Lung (tissue), 12 donors: Measurements from ENCODE around the gene HMHB1. TPM values are rescaled to one million over a fixed set of nuclear protein-coding genes. Genes with fewer than 3 reads are reported as not detected.

Experiments used
- ATAC-seq: fragments of 200-7000 bp; cut with Tn5 transposase; one replicate; pipeline ENCODE4 v1.9.1; 2020; ENCODE audit warnings: moderate number of reproducible peaks; ENCODE audit not compliant: insufficient read depth, low FRiP score
- DNase-seq, 3 donors: peaks; one replicate each; pipeline ENCODE4 v3.0.0-alpha.2; 2013 to 2017
- H3K27ac ChIP-seq, 2 donors: one replicate each; pipeline ENCODE4 v1.5.1; 2013; ENCODE audit warnings: mild to moderate bottlenecking in 2 of 2, moderate library complexity in 2 of 2, control low read depth in 1 of 2, inconsistent platforms in 1 of 2, low read depth in 1 of 2, low read length in 1 of 2
- H3K27me3 ChIP-seq, 3 donors: one replicate each; pipeline ENCODE4 v1.5.1; 2013; ENCODE audit warnings: low read length in 2 of 3; ENCODE audit not compliant: control insufficient read depth in 3 of 3, insufficient read depth in 3 of 3
- H3K36me3 ChIP-seq, 4 donors: one replicate each; pipeline ENCODE4 v1.5.1; 2013; ENCODE audit warnings: low read length in 4 of 4, mild to moderate bottlenecking in 1 of 4, moderate library complexity in 1 of 4; ENCODE audit not compliant: control insufficient read depth in 4 of 4, insufficient read depth in 4 of 4
- H3K4me1 ChIP-seq, 5 donors: one replicate each; pipeline ENCODE4 v1.5.1; 2013; ENCODE audit warnings: low read length in 5 of 5, mild to moderate bottlenecking in 2 of 5, moderate library complexity in 1 of 5; ENCODE audit not compliant: control insufficient read depth in 5 of 5, insufficient read depth in 5 of 5
- H3K4me3 ChIP-seq: one replicate; pipeline ENCODE4 v1.5.1; 2013; ENCODE audit warnings: mild to moderate bottlenecking, control low read depth, moderate library complexity
- H3K9ac ChIP-seq, 2 donors: one replicate each; pipeline ENCODE4 v1.5.1; 2013; ENCODE audit warnings: low read length in 2 of 2, control low read depth in 1 of 2; ENCODE audit not compliant: insufficient read depth in 1 of 2
- H3K9me3 ChIP-seq, 4 donors: one replicate each; pipeline ENCODE4 v1.5.1; 2013; ENCODE audit warnings: low read length in 3 of 4, mild to moderate bottlenecking in 1 of 4, moderate library complexity in 1 of 4; ENCODE audit not compliant: control insufficient read depth in 4 of 4, insufficient read depth in 3 of 4
- WGBS, 2 donors: extraction: QIAGEN DNeasy Blood & Tissue Kit; methylation state at CpG; one replicate each; pipeline ENCODE4 v1.1.7; 2013; 5-methylcytosine and 5-hydroxymethylcytosine counted together
- polyA plus RNA-seq, 2 donors: library from polyadenylated mRNA; stranded (reverse); fragments of 200-250 nt; gene quantifications; one replicate each; pipeline ENCODE4 v1.2.1, GENCODE V29; 2013
- total RNA-seq, 2 donors: library from RNA; depleted of rRNA in 1 of 2; stranded (reverse); fragments of >200 nt in 1 of 2; gene quantifications; one replicate each; pipeline ENCODE4 v1.2.1, GENCODE V29; 2014 to 2021
- TF ChIP-seq, protein P1 (sequence below): IDR thresholded peaks from 2 replicates; pipeline ENCODE4 v1.5.1; 2012; ENCODE audit warnings: mild to moderate bottlenecking; ENCODE audit errors: control extremely low read depth, extremely low read depth
- donor health status: control.
- donor health status: control.
- donor health status: Bipolar disorder and iron deficiency.
- donor health status: healthy.
- donor health status: DM: yes; HTN: yes; CAD: no.

The HMHB1 gene
- total and polyA plus RNA-seq, 4 donors = not detected

DNA sequence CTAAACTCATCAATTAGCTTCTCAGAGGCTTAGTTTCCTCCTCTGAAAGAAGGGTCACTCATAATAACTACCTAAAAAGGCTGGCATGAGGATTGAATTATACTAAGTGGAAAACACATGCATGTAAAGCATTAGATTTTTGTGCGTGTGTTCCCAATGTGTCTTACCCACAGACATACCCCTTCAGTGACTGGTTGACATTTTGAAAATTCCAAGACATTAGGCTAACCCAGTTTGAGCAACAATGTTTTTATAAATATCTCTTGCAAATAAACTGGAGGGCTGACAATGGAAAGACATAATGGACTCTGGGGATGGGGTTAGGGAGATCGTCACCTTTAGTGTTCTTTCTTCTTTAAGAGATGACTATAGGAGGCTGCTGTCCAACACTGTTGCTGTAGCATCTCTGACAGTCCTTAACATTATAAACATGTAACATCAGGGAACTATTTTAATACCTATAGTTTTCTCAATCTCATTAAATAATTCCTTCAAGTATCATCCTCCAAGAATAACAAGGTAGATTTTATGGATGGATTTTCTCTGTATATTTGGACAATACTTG is 24.3 kb downstream of the HMHB1 start:
- 94 to 95% methylated on average over 2 of the region's 2 CpGs for WGBS, 2 donors
- H3K9ac ChIP-seq = no peak overlapping the region
- no peaks in the 10 kb centered on the region for H3K27me3 ChIP-seq
- H3K9me3 ChIP-seq = no peaks in the 10 kb centered on the region
- H3K27ac ChIP-seq = no peak overlapping the region
- DNase-seq (no peak), ATAC-seq (no peak)
- TF ChIP-seq, protein P1, sequence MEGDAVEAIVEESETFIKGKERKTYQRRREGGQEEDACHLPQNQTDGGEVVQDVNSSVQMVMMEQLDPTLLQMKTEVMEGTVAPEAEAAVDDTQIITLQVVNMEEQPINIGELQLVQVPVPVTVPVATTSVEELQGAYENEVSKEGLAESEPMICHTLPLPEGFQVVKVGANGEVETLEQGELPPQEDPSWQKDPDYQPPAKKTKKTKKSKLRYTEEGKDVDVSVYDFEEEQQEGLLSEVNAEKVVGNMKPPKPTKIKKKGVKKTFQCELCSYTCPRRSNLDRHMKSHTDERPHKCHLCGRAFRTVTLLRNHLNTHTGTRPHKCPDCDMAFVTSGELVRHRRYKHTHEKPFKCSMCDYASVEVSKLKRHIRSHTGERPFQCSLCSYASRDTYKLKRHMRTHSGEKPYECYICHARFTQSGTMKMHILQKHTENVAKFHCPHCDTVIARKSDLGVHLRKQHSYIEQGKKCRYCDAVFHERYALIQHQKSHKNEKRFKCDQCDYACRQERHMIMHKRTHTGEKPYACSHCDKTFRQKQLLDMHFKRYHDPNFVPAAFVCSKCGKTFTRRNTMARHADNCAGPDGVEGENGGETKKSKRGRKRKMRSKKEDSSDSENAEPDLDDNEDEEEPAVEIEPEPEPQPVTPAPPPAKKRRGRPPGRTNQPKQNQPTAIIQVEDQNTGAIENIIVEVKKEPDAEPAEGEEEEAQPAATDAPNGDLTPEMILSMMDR = no peak
- no peak overlapping the region for H3K4me3 ChIP-seq
- no peaks in the 10 kb centered on the region for H3K36me3 ChIP-seq
- no peaks in the 10 kb centered on the region for H3K4me1 ChIP-seq

DNA sequence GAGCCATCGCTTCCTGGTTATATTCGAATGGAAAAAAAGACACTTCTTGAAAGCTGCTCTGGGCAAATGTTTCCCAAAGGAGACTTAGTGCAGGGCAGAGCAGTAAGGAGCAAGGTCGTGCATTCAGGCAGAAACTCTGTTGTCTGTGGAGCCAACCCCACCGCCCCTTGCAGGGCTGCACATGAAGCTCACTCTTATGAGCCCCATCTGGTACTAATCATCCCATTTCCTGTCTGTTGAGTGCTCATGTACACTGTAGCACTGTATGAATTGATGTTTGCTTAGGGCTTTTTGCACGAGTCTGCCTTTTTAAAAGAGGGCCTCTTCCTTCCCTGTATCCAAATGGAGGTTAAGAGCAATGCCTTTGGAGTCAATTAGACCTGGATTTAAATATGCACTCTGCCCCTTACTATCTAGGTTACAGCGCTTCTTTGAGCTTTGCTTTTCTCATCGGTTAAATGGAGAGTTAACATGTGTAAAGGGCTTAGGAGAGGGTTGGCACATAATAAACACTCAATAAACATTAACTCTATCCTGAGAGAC is 25.4 kb downstream of the HMHB1 start:
- Histone ChIP-seq H3K9ac (no peak overlapping the region), H3K27me3 (no peaks in the 10 kb centered on the region), H3K36me3 (no peaks in the 10 kb centered on the region), H3K27ac (no peak overlapping the region), H3K4me1 (no peaks in the 10 kb centered on the region), H3K9me3 (no peaks in the 10 kb centered on the region), H3K4me3 (no peak overlapping the region)
- TF ChIP-seq, protein P1 = no peak
- no peak for ATAC-seq
- 69 to 77% methylated on average over 7 of the region's 7 CpGs for WGBS, 2 donors
- peak in 2 of 3 donors; percentile 42 to 67 for DNase-seq

DNA sequence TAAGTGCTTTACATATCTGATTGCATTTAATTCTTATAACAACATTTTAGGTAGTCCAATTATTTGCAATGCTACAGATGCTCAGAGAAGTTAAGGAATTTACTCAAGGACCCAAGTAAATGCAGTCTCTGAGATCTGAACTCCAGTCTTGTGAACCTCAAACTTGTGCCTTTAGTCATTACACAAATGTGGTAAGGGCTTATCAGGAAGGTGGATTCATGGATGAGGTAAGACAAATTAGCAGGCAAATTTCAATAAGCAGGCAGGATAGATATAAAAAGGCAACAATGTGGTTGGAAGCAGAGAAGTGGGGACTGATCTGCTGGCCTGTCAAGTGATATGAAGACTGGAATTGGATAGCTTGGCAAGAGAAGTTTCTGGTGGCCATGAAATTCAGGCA is 29.5 kb downstream of the HMHB1 start:
- H3K9ac ChIP-seq = no peak overlapping the region
- no peaks in the 10 kb centered on the region for H3K36me3 ChIP-seq
- no peaks in the 10 kb centered on the region for H3K27me3 ChIP-seq
- H3K4me3 ChIP-seq = no peak overlapping the region
- TF ChIP-seq, protein P1 = no peak
- DNase-seq = no peak
- no peak overlapping the region for H3K27ac ChIP-seq
- no peaks in the 10 kb centered on the region for H3K4me1 ChIP-seq
- no peaks in the 10 kb centered on the region for H3K9me3 ChIP-seq
- no peak for ATAC-seq

DNA sequence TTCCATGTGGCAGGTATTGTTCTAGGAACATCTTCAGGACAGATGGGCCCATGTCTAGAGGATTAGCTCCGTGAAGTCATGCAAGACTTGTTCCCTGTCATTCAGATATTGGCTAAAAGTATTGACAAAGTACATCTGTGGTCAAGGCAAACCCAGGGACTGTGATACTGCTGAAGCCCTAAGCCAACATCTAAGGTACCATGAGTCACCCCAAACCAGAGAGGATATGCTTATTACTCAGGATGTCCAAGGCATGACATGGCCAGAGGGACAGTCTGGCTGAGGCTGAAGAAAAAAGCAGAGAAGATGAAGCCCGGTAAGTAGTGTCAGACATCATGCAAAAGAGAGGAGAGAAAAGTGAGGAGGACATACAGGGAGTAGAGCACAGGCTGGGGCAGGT is 31.0 kb downstream of the HMHB1 start:
- Histone ChIP-seq H3K36me3 (no peaks in the 10 kb centered on the region), H3K4me1 (no peaks in the 10 kb centered on the region), H3K27ac (no peak overlapping the region), H3K4me3 (no peak overlapping the region), H3K9me3 (no peaks in the 10 kb centered on the region), H3K9ac (no peak overlapping the region), H3K27me3 (no peaks in the 10 kb centered on the region)
- ATAC-seq (no peak), DNase-seq (no peak)
- 95 to 96% methylated on average over 2 of the region's 2 CpGs for WGBS, 2 donors
- TF ChIP-seq, protein P1 = no peak
